Liver (tissue), 3 donors: ENCODE data around the gene ARHGDIB.

ENCODE experiments used
- CTCF ChIP-seq: fragments of 150-350 bp; IDR thresholded peaks from 2 replicates; pipeline ENCODE4 v1.5.1; 2017; ENCODE audit warnings: improper control_type of control experiment, low read depth, low read length; ENCODE audit not compliant: missing input control
- GABPA ChIP-seq, 2 donors: IDR thresholded peaks in 1 of 2; conservative IDR thresholded peaks in 1 of 2; 2 replicates each; pipeline ENCODE4 v1.6.1; 2016; ENCODE audit warnings: antibody characterized with exemption in 2 of 2, mild to moderate bottlenecking in 1 of 2, moderate library complexity in 1 of 2
- SP1 ChIP-seq: IDR thresholded peaks from 2 replicates; pipeline ENCODE4 v1.6.1; 2018; ENCODE audit warnings: antibody characterized with exemption, mild to moderate bottlenecking
- donor health status: healthy.
- donor health status: healthy.

DNA sequence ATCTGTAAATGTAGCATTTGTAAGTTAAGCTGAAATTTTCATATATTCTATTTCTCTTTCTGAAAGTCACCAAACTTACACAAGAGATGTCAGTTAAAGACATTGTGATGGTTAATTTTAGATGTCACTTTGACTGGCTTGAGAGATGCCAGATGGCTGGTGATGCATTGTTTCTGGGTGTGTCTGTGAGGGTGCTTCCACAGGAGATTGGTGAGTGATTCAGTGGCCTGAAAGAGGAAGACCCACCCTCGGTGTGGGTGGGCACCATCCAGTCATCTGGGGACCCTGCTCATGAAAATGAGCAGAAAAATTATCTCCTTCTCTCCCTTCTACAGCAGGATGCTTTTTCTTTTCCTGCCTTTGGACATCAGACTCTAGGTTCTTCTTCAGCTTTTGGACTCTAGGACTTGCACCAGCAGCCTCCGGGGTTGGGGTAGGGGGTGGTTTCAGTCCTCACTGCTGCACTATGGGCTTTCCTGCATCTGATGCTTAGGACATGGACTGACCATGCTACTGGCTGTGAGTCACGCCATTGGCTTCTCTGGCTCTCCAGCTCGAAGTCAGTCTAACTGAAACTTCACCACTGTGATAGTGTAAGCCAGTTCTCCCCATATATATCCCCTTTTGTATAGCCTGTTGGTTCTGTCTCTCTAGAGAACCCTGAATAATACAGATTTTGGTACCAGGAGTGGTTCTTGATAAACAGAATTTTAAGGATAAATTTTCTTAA lies 32.3 kb upstream of the ARHGDIB start:
- no peak for TF ChIP-seq CTCF
- TF ChIP-seq SP1, result no peak
- TF ChIP-seq GABPA (IDR thresholded peaks at IDR 0.05 in 1 of 2, conservative IDR thresholded peaks at IDR 0.05 in 1 of 2), result no peak
